WTC11 (cell line): ENCODE results near the gene PC. TPM values are rescaled to one million over a fixed set of nuclear protein-coding genes. Genes with fewer than 3 reads are reported as not detected.

ENCODE experiments used
- ATAC-seq: fragments of 200-7000 bp; cut with Tn5 transposase; 2 replicates; pipeline ENCODE4 v1.10.0; 2021; ENCODE audit warnings: mild to moderate bottlenecking, moderate library complexity
- CTCF ChIA-PET: fragments of 300-600 bp; sonication (Branson Sonifier 250); formaldehyde crosslinking; loops from one replicate; lab custom pipeline; 2021; ENCODE audit warnings: antibody characterized with exemption; lab: Charles Lee
- POLR2A ChIA-PET: fragments of 350-600 bp; sonication (Branson Sonifier 250); formaldehyde crosslinking; loops from one replicate; lab custom pipeline; 2021; ENCODE audit warnings: antibody characterized with exemption; lab: Charles Lee
- DNase-seq: peaks from one replicate; pipeline ENCODE4 v3.0.0; 2021; ENCODE audit warnings: low spot score
- H3K27ac Mint-ChIP-seq: 2 replicates; pipeline ENCODE4 v1.8.0; 2021; ENCODE audit warnings: mixed read lengths
- H3K27me3 Mint-ChIP-seq: 2 replicates; pipeline ENCODE4 v1.8.0; 2021; ENCODE audit warnings: low read depth, mild to moderate bottlenecking, moderate library complexity, mixed read lengths
- H3K36me3 Mint-ChIP-seq: 2 replicates; pipeline ENCODE4 v1.8.0; 2021; ENCODE audit warnings: mixed read lengths
- H3K4me1 Mint-ChIP-seq: 2 replicates; pipeline ENCODE4 v1.8.0; 2022; ENCODE audit warnings: mixed read lengths
- H3K4me3 Mint-ChIP-seq: 2 replicates; pipeline ENCODE4 v1.8.0; 2021; ENCODE audit warnings: mild to moderate bottlenecking, moderate library complexity, mixed read lengths
- H3K9me3 Mint-ChIP-seq: 2 replicates; pipeline ENCODE4 v1.8.0; 2021; ENCODE audit warnings: mixed read lengths
- ATF1 ChIP-seq: sonication (generic); formaldehyde crosslinking; IDR thresholded peaks from 2 replicates; pipeline ENCODE4 v1.8.1; 2023; ENCODE audit warnings: mild to moderate bottlenecking, moderate library complexity, missing genetic modification reagents
- NFATC4 ChIP-seq: fragments of 250-450 bp; sonication (Bioruptor Pico); IDR thresholded peaks from 2 replicates; pipeline ENCODE4 v1.9.0; 2021; ENCODE audit warnings: mild to moderate bottlenecking
- ZNF121 ChIP-seq: sonication (generic); formaldehyde crosslinking; IDR thresholded peaks from 2 replicates; pipeline ENCODE4 v1.8.0; 2023; ENCODE audit warnings: missing genetic modification reagents
- ZNF416 ChIP-seq: fragments of 250-450 bp; sonication (Bioruptor Pico); IDR thresholded peaks from 2 replicates; pipeline ENCODE4 v1.9.0; 2021; ENCODE audit warnings: mild to moderate bottlenecking, inconsistent platforms
- ZNF671 ChIP-seq: fragments of 250-450 bp; sonication (Bioruptor Pico); IDR thresholded peaks from 2 replicates; pipeline ENCODE4 v1.8.0; 2021; ENCODE audit warnings: mild to moderate bottlenecking
- total RNA-seq: library from RNA; stranded (reverse); gene quantifications from 3 replicates; pipeline ENCODE4 v1.2.3, GENCODE V29; 2021
- TF ChIP-seq, protein P1 (sequence below): sonication (generic); formaldehyde crosslinking; IDR thresholded peaks from 2 replicates; pipeline ENCODE4 v1.8.1; 2022; ENCODE audit warnings: missing genetic modification reagents, borderline replicate concordance
- TF ChIP-seq, protein P2 (sequence below): sonication (generic); formaldehyde crosslinking; IDR thresholded peaks from 2 replicates; pipeline ENCODE4 v1.8.1; 2023; ENCODE audit warnings: mild to moderate bottlenecking, missing genetic modification reagents, moderate library complexity
- TF ChIP-seq, protein P3 (sequence below): fragments of 250-450 bp; sonication (Bioruptor Pico); IDR thresholded peaks from 2 replicates; pipeline ENCODE4 v1.9.0; 2021; ENCODE audit warnings: mild to moderate bottlenecking, borderline replicate concordance
- TF ChIP-seq, protein P4 (sequence below): fragments of 250-450 bp; sonication (Bioruptor Pico); IDR thresholded peaks from 2 replicates; pipeline ENCODE4 v1.9.0; 2021; ENCODE audit warnings: mild to moderate bottlenecking
- TF ChIP-seq, protein P5 (sequence below): fragments of 250-450 bp; sonication (Bioruptor Pico); IDR thresholded peaks from 2 replicates; pipeline ENCODE4 v1.8.0; 2021; ENCODE audit warnings: mild to moderate bottlenecking
- TF ChIP-seq, protein P6 (sequence below): sonication (generic); formaldehyde crosslinking; IDR thresholded peaks from 2 replicates; pipeline ENCODE4 v1.8.1; 2022; ENCODE audit warnings: low read depth, missing genetic modification reagents, borderline replicate concordance
- TF ChIP-seq, protein P7 (sequence below): sonication (generic); formaldehyde crosslinking; IDR thresholded peaks from 2 replicates; pipeline ENCODE4 v1.8.1; 2023; ENCODE audit warnings: mild to moderate bottlenecking, missing genetic modification reagents
- TF ChIP-seq, protein P8 (sequence below): sonication (generic); formaldehyde crosslinking; IDR thresholded peaks from 2 replicates; pipeline ENCODE4 v1.8.0; 2023; ENCODE audit warnings: missing genetic modification reagents

Gene PC
- total RNA-seq, 1 experiment from 2014 or later: 27.2 TPM

DNA sequence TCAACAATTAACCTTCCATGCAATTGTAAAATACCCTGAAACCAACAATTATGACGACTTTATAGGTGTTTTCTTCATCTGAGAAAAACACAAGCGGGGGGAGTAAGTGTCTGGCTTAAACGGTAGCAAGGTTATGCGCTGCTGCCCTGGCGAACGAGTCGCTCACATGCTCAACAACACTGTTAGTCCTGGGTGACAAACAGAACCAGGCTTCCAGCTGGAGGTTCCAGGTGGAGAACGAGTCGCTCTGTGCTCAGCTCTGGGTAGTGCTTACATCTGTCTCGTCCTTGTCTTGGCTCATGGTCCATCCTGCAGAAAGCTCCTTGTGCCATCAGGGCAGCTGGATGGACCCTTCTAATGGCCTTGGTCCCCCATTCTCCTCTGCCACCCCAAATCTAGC lies 48.2 kb downstream of the PC start:
- ATAC-seq: no peak
- TF ChIP-seq, protein P1, sequence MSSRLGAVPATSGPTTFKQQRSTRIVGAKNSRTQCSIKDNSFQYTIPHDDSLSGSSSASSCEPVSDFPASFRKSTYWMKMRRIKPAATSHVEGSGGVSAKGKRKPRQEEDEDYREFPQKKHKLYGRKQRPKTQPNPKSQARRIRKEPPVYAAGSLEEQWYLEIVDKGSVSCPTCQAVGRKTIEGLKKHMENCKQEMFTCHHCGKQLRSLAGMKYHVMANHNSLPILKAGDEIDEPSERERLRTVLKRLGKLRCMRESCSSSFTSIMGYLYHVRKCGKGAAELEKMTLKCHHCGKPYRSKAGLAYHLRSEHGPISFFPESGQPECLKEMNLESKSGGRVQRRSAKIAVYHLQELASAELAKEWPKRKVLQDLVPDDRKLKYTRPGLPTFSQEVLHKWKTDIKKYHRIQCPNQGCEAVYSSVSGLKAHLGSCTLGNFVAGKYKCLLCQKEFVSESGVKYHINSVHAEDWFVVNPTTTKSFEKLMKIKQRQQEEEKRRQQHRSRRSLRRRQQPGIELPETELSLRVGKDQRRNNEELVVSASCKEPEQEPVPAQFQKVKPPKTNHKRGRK (CRISPR knock-in tag): no peak
- TF ChIP-seq, protein P2, sequence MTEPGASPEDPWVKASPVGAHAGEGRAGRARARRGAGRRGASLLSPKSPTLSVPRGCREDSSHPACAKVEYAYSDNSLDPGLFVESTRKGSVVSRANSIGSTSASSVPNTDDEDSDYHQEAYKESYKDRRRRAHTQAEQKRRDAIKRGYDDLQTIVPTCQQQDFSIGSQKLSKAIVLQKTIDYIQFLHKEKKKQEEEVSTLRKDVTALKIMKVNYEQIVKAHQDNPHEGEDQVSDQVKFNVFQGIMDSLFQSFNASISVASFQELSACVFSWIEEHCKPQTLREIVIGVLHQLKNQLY (CRISPR knock-in tag): no peak
- no peak for TF ChIP-seq NFATC4
- TF ChIP-seq, protein P3, sequence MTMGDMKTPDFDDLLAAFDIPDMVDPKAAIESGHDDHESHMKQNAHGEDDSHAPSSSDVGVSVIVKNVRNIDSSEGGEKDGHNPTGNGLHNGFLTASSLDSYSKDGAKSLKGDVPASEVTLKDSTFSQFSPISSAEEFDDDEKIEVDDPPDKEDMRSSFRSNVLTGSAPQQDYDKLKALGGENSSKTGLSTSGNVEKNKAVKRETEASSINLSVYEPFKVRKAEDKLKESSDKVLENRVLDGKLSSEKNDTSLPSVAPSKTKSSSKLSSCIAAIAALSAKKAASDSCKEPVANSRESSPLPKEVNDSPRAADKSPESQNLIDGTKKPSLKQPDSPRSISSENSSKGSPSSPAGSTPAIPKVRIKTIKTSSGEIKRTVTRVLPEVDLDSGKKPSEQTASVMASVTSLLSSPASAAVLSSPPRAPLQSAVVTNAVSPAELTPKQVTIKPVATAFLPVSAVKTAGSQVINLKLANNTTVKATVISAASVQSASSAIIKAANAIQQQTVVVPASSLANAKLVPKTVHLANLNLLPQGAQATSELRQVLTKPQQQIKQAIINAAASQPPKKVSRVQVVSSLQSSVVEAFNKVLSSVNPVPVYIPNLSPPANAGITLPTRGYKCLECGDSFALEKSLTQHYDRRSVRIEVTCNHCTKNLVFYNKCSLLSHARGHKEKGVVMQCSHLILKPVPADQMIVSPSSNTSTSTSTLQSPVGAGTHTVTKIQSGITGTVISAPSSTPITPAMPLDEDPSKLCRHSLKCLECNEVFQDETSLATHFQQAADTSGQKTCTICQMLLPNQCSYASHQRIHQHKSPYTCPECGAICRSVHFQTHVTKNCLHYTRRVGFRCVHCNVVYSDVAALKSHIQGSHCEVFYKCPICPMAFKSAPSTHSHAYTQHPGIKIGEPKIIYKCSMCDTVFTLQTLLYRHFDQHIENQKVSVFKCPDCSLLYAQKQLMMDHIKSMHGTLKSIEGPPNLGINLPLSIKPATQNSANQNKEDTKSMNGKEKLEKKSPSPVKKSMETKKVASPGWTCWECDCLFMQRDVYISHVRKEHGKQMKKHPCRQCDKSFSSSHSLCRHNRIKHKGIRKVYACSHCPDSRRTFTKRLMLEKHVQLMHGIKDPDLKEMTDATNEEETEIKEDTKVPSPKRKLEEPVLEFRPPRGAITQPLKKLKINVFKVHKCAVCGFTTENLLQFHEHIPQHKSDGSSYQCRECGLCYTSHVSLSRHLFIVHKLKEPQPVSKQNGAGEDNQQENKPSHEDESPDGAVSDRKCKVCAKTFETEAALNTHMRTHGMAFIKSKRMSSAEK (CRISPR knock-in tag): no peak
- TF ChIP-seq, protein P4, sequence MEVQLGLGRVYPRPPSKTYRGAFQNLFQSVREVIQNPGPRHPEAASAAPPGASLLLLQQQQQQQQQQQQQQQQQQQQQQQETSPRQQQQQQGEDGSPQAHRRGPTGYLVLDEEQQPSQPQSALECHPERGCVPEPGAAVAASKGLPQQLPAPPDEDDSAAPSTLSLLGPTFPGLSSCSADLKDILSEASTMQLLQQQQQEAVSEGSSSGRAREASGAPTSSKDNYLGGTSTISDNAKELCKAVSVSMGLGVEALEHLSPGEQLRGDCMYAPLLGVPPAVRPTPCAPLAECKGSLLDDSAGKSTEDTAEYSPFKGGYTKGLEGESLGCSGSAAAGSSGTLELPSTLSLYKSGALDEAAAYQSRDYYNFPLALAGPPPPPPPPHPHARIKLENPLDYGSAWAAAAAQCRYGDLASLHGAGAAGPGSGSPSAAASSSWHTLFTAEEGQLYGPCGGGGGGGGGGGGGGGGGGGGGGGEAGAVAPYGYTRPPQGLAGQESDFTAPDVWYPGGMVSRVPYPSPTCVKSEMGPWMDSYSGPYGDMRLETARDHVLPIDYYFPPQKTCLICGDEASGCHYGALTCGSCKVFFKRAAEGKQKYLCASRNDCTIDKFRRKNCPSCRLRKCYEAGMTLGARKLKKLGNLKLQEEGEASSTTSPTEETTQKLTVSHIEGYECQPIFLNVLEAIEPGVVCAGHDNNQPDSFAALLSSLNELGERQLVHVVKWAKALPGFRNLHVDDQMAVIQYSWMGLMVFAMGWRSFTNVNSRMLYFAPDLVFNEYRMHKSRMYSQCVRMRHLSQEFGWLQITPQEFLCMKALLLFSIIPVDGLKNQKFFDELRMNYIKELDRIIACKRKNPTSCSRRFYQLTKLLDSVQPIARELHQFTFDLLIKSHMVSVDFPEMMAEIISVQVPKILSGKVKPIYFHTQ: no peak
- TF ChIP-seq ZNF121: no peak
- no peak for TF ChIP-seq ZNF416
- TF ChIP-seq, protein P5, sequence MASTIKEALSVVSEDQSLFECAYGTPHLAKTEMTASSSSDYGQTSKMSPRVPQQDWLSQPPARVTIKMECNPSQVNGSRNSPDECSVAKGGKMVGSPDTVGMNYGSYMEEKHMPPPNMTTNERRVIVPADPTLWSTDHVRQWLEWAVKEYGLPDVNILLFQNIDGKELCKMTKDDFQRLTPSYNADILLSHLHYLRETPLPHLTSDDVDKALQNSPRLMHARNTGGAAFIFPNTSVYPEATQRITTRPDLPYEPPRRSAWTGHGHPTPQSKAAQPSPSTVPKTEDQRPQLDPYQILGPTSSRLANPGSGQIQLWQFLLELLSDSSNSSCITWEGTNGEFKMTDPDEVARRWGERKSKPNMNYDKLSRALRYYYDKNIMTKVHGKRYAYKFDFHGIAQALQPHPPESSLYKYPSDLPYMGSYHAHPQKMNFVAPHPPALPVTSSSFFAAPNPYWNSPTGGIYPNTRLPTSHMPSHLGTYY (CRISPR knock-in tag): no peak
- TF ChIP-seq, protein P6, sequence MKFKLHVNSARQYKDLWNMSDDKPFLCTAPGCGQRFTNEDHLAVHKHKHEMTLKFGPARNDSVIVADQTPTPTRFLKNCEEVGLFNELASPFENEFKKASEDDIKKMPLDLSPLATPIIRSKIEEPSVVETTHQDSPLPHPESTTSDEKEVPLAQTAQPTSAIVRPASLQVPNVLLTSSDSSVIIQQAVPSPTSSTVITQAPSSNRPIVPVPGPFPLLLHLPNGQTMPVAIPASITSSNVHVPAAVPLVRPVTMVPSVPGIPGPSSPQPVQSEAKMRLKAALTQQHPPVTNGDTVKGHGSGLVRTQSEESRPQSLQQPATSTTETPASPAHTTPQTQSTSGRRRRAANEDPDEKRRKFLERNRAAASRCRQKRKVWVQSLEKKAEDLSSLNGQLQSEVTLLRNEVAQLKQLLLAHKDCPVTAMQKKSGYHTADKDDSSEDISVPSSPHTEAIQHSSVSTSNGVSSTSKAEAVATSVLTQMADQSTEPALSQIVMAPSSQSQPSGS (CRISPR knock-in tag): no peak
- TF ChIP-seq ATF1: no peak
- no peak for TF ChIP-seq ZNF671 (CRISPR knock-in tag)
- TF ChIP-seq, all 79 proteins: peak for 0
- POLR2A ChIA-PET: interaction anchor here (0.5 kb wide), 1 partner anchor 37 kb away, joined by 3 read pairs; no protein-coding TSS in a partner anchor
- H3K9me3 Mint-ChIP-seq: no peaks in the 10 kb centered on the region
- no peaks in the 10 kb centered on the region; the same call in 1 of the 2 replicates for H3K27me3 Mint-ChIP-seq
- CTCF ChIA-PET: no interaction called here
- no peak overlapping the region for H3K4me3 Mint-ChIP-seq
- H3K27ac Mint-ChIP-seq: peak overlapping the region; percentile 73; the same call in 1 of the 2 replicates
- no peak for DNase-seq
- peaks cover 45% of the 10 kb centered on the region for H3K4me1 Mint-ChIP-seq
- H3K36me3 Mint-ChIP-seq: no peaks in the 10 kb centered on the region

DNA sequence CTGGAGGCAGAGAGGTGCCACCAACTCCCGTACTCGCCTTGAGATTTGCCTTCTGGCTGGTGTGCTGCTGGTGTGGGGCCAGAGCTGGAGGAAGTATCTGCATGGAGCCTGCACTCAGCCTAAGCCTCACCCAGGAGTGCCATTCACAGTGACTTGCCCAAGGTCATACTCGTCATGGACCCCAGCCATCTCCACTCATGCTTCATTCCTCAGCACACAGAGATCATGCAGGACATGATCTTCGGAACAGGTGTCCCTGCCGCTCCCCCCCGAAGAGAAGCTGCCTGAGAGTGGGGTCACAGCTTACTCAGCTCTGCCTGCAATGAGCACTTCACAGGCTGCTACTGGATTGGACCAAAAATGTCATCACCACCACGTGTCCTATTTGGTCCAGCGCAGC lies 49.0 kb downstream of the PC start:
- Mint-ChIP-seq H3K4me3 (no peak overlapping the region), H3K27me3 (no peaks in the 10 kb centered on the region; the same call in 1 of the 2 replicates), H3K4me1 (peaks cover 53% of the 10 kb centered on the region), H3K36me3 (no peaks in the 10 kb centered on the region), H3K9me3 (no peaks in the 10 kb centered on the region), H3K27ac (peak overlapping the region; percentile 37; the same call in 1 of the 2 replicates)
- CTCF ChIA-PET: interaction anchor here (1.3 kb wide), 1 partner anchor 28 kb away, joined by 4 read pairs; no protein-coding TSS in a partner anchor
- ATAC-seq (no peak), DNase-seq (no peak)
- TF ChIP-seq, protein P7, sequence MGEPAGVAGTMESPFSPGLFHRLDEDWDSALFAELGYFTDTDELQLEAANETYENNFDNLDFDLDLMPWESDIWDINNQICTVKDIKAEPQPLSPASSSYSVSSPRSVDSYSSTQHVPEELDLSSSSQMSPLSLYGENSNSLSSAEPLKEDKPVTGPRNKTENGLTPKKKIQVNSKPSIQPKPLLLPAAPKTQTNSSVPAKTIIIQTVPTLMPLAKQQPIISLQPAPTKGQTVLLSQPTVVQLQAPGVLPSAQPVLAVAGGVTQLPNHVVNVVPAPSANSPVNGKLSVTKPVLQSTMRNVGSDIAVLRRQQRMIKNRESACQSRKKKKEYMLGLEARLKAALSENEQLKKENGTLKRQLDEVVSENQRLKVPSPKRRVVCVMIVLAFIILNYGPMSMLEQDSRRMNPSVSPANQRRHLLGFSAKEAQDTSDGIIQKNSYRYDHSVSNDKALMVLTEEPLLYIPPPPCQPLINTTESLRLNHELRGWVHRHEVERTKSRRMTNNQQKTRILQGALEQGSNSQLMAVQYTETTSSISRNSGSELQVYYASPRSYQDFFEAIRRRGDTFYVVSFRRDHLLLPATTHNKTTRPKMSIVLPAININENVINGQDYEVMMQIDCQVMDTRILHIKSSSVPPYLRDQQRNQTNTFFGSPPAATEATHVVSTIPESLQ (CRISPR knock-in tag): no peak
- TF ChIP-seq, protein P8, sequence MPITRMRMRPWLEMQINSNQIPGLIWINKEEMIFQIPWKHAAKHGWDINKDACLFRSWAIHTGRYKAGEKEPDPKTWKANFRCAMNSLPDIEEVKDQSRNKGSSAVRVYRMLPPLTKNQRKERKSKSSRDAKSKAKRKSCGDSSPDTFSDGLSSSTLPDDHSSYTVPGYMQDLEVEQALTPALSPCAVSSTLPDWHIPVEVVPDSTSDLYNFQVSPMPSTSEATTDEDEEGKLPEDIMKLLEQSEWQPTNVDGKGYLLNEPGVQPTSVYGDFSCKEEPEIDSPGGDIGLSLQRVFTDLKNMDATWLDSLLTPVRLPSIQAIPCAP (CRISPR knock-in tag): no peak
- POLR2A ChIA-PET: no interaction called here
